Subcutaneous abdominal adipose tissue (tissue), 5 donors: ENCODE measurements around the gene SLC24A4.

Experiments
- H3K27ac ChIP-seq: one replicate; pipeline ENCODE4 v1.7.0; 2013; ENCODE audit warnings: low read depth, mild to moderate bottlenecking, inconsistent platforms, low read length, moderate library complexity
- H3K27me3 ChIP-seq, 5 donors: one replicate each; pipeline ENCODE4 v1.7.0; 2013; ENCODE audit warnings: low read length in 5 of 5, inconsistent platforms in 1 of 5; ENCODE audit not compliant: control insufficient read depth in 5 of 5, insufficient read depth in 4 of 5
- H3K36me3 ChIP-seq, 5 donors: one replicate each; pipeline ENCODE4 v1.7.0; 2013; ENCODE audit warnings: low read length in 5 of 5; ENCODE audit not compliant: control insufficient read depth in 5 of 5, insufficient read depth in 5 of 5
- H3K4me1 ChIP-seq, 5 donors: one replicate each; pipeline ENCODE4 v1.7.0; 2013; ENCODE audit warnings: low read length in 5 of 5, mild to moderate bottlenecking in 3 of 5, moderate library complexity in 1 of 5; ENCODE audit not compliant: control insufficient read depth in 5 of 5, insufficient read depth in 5 of 5
- H3K4me3 ChIP-seq, 5 donors: one replicate each; pipeline ENCODE4 v1.7.0; 2013; ENCODE audit warnings: low read length in 5 of 5, low read depth in 1 of 5
- H3K9ac ChIP-seq, 5 donors: one replicate each; pipeline ENCODE4 v1.7.0; 2013; ENCODE audit warnings: low read length in 5 of 5, mild to moderate bottlenecking in 4 of 5, moderate library complexity in 3 of 5
- H3K9me3 ChIP-seq, 5 donors: one replicate each; pipeline ENCODE4 v1.7.0; 2013; ENCODE audit warnings: low read length in 5 of 5; ENCODE audit not compliant: control insufficient read depth in 5 of 5
- donor health status: healthy.
- donor health status: healthy.
- donor health status: healthy.
- donor health status: healthy.
- donor health status: healthy.

SLC24A4 gene

GRCh38 chr14:92315050-92315805 is 7.7 kb upstream of the SLC24A4 start:
- Histone ChIP-seq H3K4me3 (no peak overlapping the region), H3K9me3 (peaks cover 0 to 2% (median 0%) of the 10 kb centered on the region in 5 donors), H3K27ac (no peak overlapping the region), H3K27me3 (peaks cover 0 to 10% (median 4%) of the 10 kb centered on the region in 5 donors), H3K4me1 (peaks cover 0 to 3% (median 0%) of the 10 kb centered on the region in 5 donors), H3K36me3 (no peaks in the 10 kb centered on the region), H3K9ac (no peak overlapping the region)

DNA sequence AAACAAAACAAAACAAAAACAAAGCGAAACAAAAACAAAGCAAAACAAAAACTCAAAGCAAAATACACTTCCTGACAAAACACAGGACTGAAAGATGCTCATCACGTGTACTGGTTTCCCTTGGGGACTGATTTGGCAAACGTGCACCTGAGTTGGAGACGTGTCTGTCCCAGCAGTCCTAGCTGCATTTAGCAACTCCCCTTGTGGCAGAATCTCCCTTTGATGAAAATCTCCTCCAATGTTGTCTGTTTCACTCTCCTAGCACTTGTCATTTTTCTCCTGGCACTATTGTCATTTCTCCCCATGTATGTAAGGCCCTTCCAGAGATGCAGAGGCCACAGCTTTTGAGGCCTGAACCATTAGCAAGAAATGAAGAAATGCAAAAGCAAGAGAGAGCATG is 6.8 kb upstream of the SLC24A4 start:
- H3K9me3 ChIP-seq: peaks cover 0 to 2% (median 0%) of the 10 kb centered on the region in 5 donors
- H3K36me3 ChIP-seq: no peaks in the 10 kb centered on the region
- H3K4me3 ChIP-seq: no peak overlapping the region
- H3K9ac ChIP-seq: no peak overlapping the region
- H3K27me3 ChIP-seq: peaks cover 0 to 10% (median 5%) of the 10 kb centered on the region in 5 donors
- peaks cover 0 to 3% (median 0%) of the 10 kb centered on the region in 5 donors for H3K4me1 ChIP-seq
- no peak overlapping the region for H3K27ac ChIP-seq

DNA sequence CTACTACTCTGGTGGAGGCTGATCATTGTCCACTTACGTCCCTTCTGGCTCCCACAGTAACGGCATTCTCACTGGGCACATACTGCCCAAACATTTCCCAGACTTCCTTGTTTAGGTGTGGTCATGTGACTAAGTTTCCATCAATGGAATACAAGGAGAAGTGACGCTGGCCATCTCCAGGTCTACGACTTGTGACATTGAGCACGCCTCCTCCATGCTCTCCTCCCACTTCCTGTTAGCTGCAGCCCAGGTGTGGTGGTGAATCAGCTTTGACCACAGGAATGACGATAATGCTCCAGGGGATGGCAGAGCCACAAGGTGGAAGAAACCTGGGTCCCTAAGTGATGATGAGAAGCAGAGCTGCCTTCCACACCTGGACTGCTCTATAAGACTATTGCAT is 6.0 kb upstream of the SLC24A4 start:
- no peak overlapping the region for H3K27ac ChIP-seq
- peaks cover 0 to 13% (median 12%) of the 10 kb centered on the region in 5 donors for H3K27me3 ChIP-seq
- peaks cover 0 to 2% (median 0%) of the 10 kb centered on the region in 5 donors for H3K9me3 ChIP-seq
- peaks cover 0 to 3% (median 0%) of the 10 kb centered on the region in 5 donors for H3K4me1 ChIP-seq
- no peak overlapping the region for H3K4me3 ChIP-seq
- H3K36me3 ChIP-seq: no peaks in the 10 kb centered on the region
- no peak overlapping the region for H3K9ac ChIP-seq

GRCh38 chr14:92317511-92317910 is 5.5 kb upstream of the SLC24A4 start:
- Histone ChIP-seq H3K4me3 (no peak overlapping the region), H3K9me3 (peaks cover 0 to 2% (median 0%) of the 10 kb centered on the region in 5 donors), H3K27ac (no peak overlapping the region), H3K9ac (no peak overlapping the region), H3K27me3 (peaks cover 3 to 19% (median 17%) of the 10 kb centered on the region in 5 donors), H3K36me3 (no peaks in the 10 kb centered on the region), H3K4me1 (peaks cover 0 to 3% (median 0%) of the 10 kb centered on the region in 5 donors)

GRCh38 chr14:92321701-92322100 is 1.3 kb upstream of the SLC24A4 start:
- Histone ChIP-seq H3K9ac (no peak overlapping the region), H3K27me3 (peaks cover 9 to 49% (median 42%) of the 10 kb centered on the region in 5 donors), H3K27ac (no peak overlapping the region), H3K4me1 (peaks cover 0 to 17% (median 15%) of the 10 kb centered on the region in 5 donors), H3K4me3 (no peak overlapping the region), H3K36me3 (no peaks in the 10 kb centered on the region), H3K9me3 (peaks cover 0 to 2% (median 0%) of the 10 kb centered on the region in 5 donors)

DNA sequence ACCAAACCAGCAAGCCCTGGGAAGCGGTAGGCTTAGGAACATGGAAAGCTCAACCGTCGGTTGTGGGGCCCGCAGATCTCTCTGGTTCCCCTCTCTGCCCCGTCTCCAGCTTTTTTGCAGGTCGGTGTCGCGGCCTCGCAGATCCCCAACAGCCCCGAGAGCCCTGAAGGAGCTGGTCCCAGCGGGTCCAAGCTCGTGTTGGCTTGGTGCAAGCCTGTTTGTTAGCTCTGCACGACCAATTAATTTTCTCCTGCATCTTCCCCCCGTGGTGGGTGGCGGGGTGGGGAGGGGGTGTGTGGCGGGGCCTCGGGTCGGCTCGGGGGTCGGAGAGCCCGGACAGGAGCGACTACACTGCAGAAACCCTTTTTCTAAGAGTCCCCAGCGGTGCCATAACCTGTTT is 449 bp upstream of the SLC24A4 start:
- Histone ChIP-seq H3K4me1 (peaks cover 0 to 17% (median 15%) of the 10 kb centered on the region in 5 donors), H3K36me3 (no peaks in the 10 kb centered on the region), H3K9ac (no peak overlapping the region), H3K9me3 (peaks cover 0 to 2% (median 0%) of the 10 kb centered on the region in 5 donors), H3K27ac (no peak overlapping the region), H3K27me3 (peaks cover 9 to 49% (median 42%) of the 10 kb centered on the region in 5 donors), H3K4me3 (peak overlapping the region in 2 of 5 donors; percentile 39 to 48)

DNA sequence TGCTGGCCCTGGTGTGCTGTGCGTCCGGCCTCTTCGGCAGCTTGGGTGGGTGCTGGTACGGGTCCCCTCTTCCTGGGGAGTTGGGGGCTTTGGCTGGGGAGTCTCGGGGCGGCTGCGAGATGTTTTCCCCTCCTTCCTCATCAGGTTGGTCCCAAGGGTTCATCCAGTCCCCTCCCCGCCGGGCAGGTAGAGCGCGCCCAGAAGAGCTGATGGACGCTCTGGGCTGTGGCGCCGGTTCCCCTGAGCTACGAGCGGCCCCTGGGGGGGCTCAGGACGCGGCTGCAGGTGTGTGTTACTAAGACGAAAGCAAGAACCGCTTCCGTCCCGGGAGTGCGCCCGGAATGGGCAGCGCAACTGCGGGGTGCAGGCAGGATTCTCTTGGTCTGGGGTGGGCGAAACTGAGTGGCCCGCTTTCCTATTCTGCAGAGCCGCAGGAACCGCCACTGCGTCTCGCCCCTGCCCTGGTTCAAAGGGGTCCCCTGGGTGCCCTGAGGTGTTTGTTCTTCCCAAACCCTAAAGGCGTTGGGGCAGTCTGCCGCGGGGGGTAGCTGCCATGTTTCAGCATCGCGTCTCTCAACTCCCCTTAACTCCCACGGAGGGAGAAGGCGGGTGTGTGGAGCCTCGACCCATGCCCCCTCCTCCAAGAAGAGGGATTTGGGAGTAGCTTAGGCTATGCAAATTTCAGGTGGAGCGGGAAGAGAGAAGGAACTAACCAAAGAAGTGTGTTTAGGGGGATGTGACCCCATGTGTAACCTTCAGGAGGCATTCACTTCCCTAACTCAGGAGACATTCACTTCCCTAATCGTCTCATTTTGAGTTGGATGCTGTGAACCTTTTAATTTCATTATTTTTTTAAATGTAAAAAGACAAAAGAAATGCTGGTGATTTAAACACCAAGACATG is 1.2 kb downstream of the SLC24A4 start:
- H3K9ac ChIP-seq: no peak overlapping the region
- H3K27me3 ChIP-seq: peaks cover 13 to 49% (median 37%) of the 10 kb centered on the region in 5 donors
- no peak overlapping the region for H3K27ac ChIP-seq
- no peaks in the 10 kb centered on the region for H3K36me3 ChIP-seq
- peaks cover 0 to 17% (median 15%) of the 10 kb centered on the region in 5 donors for H3K4me1 ChIP-seq
- peak overlapping the region in 2 of 5 donors; percentile 39 to 48 for H3K4me3 ChIP-seq
- no peaks in the 10 kb centered on the region for H3K9me3 ChIP-seq

DNA sequence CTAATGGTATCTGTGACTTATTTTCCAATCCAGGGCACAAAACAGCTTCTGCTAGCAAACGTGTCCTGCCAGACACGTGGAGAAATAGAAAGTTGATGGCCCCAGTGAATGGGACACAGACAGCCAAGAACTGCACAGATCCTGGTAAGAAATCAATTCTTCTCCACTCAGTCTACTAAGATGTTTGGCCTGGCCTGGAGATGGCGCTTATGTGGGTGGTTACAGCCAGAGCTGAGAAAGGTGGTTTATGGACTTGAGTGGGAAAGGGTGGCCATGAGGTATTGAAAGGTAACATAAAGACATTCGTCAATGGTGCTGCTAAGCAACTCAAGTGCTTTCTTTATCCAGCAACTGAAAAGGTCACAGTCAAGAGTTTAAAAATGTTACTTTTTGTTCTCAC is 2.9 kb downstream of the SLC24A4 start:
- Histone ChIP-seq H3K9ac (no peak overlapping the region), H3K27me3 (peaks cover 13 to 44% (median 32%) of the 10 kb centered on the region in 5 donors), H3K4me3 (no peak overlapping the region), H3K9me3 (no peaks in the 10 kb centered on the region), H3K4me1 (peaks cover 0 to 17% (median 15%) of the 10 kb centered on the region in 5 donors), H3K27ac (no peak overlapping the region), H3K36me3 (no peaks in the 10 kb centered on the region)

- Histone ChIP-seq H3K36me3 (no peaks in the 10 kb centered on the region), H3K4me1 (peaks cover 0 to 7% (median 6%) of the 10 kb centered on the region in 5 donors), H3K27ac (no peak overlapping the region), H3K9ac (no peak overlapping the region), H3K27me3 (peaks cover 5 to 22% (median 20%) of the 10 kb centered on the region in 5 donors), H3K9me3 (no peaks in the 10 kb centered on the region), H3K4me3 (no peak overlapping the region)
Observed at GRCh38 chr14:92328664-92329255, 5.8 kb downstream of the SLC24A4 start.
